Stimulated activated CD8-positive, alpha-beta memory T cell treated with anti-CD3 and anti-CD28 coated beads, Interleukin-12 subunit alpha, Interleukin-12 subunit beta, amount 100 ng/mL, for 4 hours (primary cell): Measurements from ENCODE around the gene SYCN.
"Not testable (repeated sequence)": the region's sequence is repeated elsewhere in the genome, so short reads cannot be mapped to it uniquely, and the experiment has no call there.

Source experiments
- DNase-seq: peaks from one replicate; pipeline ENCODE4 v3.0.0-alpha.2; 2020; ENCODE audit warnings: low read depth

SYCN gene

GRCh38 chr19:39224910-39225309 lies 20.8 kb upstream of the SYCN start:
- no peak for DNase-seq

- no peak for DNase-seq
Measured at GRCh38 chr19:39223703-39224279, 19.7 kb upstream of the SYCN start.

GRCh38 chr19:39219108-39219507 lies 15.0 kb upstream of the SYCN start:
- DNase-seq = not testable (repeated sequence)

GRCh38 chr19:39218230-39219007 lies 14.4 kb upstream of the SYCN start:
- DNase-seq = no peak

GRCh38 chr19:39217094-39217493 lies 13.0 kb upstream of the SYCN start:
- DNase-seq = no peak

GRCh38 chr19:39215323-39215722 lies 11.3 kb upstream of the SYCN start:
- not testable (repeated sequence) for DNase-seq

- DNase-seq = peak; percentile 22
Measured at GRCh38 chr19:39212375-39212742, 8.3 kb upstream of the SYCN start.

GRCh38 chr19:39211731-39212374 lies 7.8 kb upstream of the SYCN start:
- no peak for DNase-seq

- no peak for DNase-seq
Measured at GRCh38 chr19:39209196-39209595, 5.1 kb upstream of the SYCN start.

- no peak for DNase-seq
Measured at GRCh38 chr19:39208175-39208795, 4.2 kb upstream of the SYCN start.

- no peak for DNase-seq
Measured at GRCh38 chr19:39207293-39207836, 3.3 kb upstream of the SYCN start.

GRCh38 chr19:39206122-39206521 lies 2.1 kb upstream of the SYCN start:
- DNase-seq = no peak

- no peak for DNase-seq
Measured at GRCh38 chr19:39205449-39205764, 1.3 kb upstream of the SYCN start.

GRCh38 chr19:39202998-39203355 lies 1.1 kb downstream of the SYCN start:
- no peak for DNase-seq

GRCh38 chr19:39200803-39201115 lies 3.3 kb downstream of the SYCN start:
- DNase-seq = no peak

- DNase-seq = no peak
Measured at GRCh38 chr19:39200066-39200802, 3.8 kb downstream of the SYCN start.

- no peak for DNase-seq
Measured at GRCh38 chr19:39199025-39199424, 5.0 kb downstream of the SYCN start.

- no peak for DNase-seq
Measured at GRCh38 chr19:39197808-39198207, 6.3 kb downstream of the SYCN start.

GRCh38 chr19:39196860-39197562 lies 7.1 kb downstream of the SYCN start, which contains the start of gene NCCRP1:
NCCRP1 (plus strand) TSS chr19:39196964; CDS start chr19:39196983, 19 bp downstream.
- no peak for DNase-seq

- no peak for DNase-seq
Measured at GRCh38 chr19:39196320-39196719, 7.7 kb downstream of the SYCN start.

GRCh38 chr19:39195755-39196154 lies 8.3 kb downstream of the SYCN start:
- no peak for DNase-seq
